ENCODE results near the gene PYHIN1.

PYHIN1 gene

DNA sequence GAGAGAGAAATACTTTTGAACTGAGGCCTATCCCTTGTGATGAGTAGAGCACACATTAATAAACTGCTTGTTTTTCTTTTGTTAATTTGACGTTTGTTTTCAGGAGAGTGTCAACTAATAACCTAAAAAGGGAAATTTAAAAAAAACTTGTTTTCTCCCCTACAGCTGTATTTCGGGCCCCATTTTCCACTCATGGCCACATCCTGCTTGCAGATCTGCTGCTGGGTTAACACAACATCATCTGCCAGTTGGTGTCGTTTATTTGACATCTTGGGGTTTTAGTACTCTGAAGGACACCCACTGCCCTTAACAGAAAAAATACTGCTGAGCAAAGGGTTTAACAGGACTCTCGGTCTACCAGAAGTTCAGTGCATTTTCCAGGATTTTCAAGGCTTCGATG is 848 bp upstream of the PYHIN1 start:
- H3K4me3 ChIP-seq (ENCODE audit: low read depth, low read length): no peak overlapping the region
- TF ChIP-seq, protein P1, sequence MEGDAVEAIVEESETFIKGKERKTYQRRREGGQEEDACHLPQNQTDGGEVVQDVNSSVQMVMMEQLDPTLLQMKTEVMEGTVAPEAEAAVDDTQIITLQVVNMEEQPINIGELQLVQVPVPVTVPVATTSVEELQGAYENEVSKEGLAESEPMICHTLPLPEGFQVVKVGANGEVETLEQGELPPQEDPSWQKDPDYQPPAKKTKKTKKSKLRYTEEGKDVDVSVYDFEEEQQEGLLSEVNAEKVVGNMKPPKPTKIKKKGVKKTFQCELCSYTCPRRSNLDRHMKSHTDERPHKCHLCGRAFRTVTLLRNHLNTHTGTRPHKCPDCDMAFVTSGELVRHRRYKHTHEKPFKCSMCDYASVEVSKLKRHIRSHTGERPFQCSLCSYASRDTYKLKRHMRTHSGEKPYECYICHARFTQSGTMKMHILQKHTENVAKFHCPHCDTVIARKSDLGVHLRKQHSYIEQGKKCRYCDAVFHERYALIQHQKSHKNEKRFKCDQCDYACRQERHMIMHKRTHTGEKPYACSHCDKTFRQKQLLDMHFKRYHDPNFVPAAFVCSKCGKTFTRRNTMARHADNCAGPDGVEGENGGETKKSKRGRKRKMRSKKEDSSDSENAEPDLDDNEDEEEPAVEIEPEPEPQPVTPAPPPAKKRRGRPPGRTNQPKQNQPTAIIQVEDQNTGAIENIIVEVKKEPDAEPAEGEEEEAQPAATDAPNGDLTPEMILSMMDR (IDR thresholded peaks at IDR 0.05; ENCODE audit: low read depth, low read length, missing control alignments): no peak
- no peak for DNase-seq (ENCODE audit: low read depth)
- in situ Hi-C loops (cut with HindIII; ENCODE audit: low sequenced_read_pairs): no loop called here

DNA sequence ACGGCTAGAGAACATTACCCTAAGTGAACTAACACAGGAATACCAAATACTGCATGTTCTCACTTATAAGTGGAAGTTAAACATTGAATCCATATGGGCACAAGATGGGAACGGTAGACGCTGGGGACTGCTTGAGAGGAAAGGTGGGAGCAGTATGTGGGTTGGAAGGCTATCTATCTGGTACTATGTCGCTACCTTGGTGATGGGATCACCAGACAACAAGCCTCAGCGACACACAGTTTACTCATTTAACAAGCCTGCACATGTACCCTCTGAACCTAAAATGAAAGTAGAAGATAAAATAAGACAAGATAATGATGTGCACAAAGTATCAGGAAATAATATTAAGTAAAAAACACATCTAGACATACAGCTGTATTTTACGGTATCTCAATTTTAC is 819 bp downstream of the PYHIN1 start:
- no peak overlapping the region for H3K4me3 ChIP-seq (ENCODE audit: low read depth, low read length)
- DNase-seq (ENCODE audit: low read depth): no peak
- TF ChIP-seq, protein P1 (IDR thresholded peaks at IDR 0.05; ENCODE audit: low read depth, low read length, missing control alignments): no peak
- in situ Hi-C loops (cut with HindIII; ENCODE audit: low sequenced_read_pairs): no loop called here

DNA sequence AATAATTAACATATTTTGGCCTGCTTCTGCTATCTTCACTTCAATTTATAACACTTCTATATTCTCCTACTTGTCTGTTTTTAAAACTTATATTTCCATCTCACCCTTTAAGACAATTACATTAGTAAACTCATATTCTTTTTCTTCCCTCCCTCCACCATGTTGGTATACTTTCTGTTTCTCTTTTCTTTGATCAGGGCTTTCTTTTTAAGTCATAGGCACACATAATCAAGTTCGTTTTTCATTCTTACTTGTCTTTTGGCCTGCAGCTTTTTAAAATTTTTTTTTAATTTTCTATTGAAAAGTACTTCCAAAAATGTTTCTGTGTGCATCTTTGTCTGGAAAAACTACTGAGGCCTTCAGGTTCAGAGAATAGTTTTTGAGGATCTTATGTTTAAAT is 2.3 kb downstream of the PYHIN1 start:
- in situ Hi-C loops (cut with HindIII; ENCODE audit: low sequenced_read_pairs): no loop called here
- TF ChIP-seq, protein P1 (IDR thresholded peaks at IDR 0.05; ENCODE audit: low read depth, low read length, missing control alignments): no peak
- no peak for DNase-seq (ENCODE audit: low read depth)
- no peak overlapping the region for H3K4me3 ChIP-seq (ENCODE audit: low read depth, low read length)

DNA sequence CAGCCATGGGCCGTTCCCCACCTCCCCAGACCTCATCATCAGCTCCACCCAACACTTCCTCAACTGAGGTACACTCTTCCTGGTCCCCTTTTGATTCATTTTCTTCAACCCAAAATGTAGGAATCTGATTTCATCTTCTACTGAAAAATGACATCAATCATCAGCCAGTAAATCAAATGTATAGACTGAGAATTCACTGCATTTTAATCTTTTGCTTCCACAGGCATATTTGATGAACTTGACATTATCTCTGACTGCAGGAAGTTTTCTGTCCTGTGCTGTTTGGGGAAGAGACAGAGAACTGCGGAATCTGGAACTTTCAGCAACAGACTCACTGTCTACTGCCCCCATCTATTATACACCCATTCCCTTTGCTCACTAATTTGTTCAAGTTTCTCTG is 7.8 kb downstream of the PYHIN1 start:
- TF ChIP-seq, protein P1 (IDR thresholded peaks at IDR 0.05; ENCODE audit: low read depth, low read length, missing control alignments): no peak
- in situ Hi-C loops (cut with HindIII; ENCODE audit: low sequenced_read_pairs): no loop called here
- no peak overlapping the region for H3K4me3 ChIP-seq (ENCODE audit: low read depth, low read length)
- DNase-seq (ENCODE audit: low read depth): no peak

DNA sequence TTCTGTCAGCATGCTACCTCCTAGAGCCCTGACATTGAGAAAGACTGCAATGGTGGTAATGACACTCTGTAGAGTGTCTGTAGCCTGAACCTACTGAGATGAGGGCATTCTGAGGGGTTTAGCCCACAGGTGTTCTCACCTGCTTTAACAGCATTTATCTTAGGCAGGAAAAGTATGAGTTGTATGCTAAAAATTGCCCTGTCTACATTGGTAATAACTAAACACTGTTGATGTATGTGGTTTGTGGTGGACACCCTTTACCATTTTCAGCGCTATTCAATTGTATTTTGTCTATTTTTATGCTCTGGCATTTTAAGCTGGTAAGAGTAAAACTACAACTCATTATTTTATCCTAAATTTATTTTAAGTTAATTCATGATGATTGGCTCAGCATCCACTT is 10.0 kb downstream of the PYHIN1 start:
- in situ Hi-C loops (cut with HindIII; ENCODE audit: low sequenced_read_pairs): no loop called here
- H3K4me3 ChIP-seq (ENCODE audit: low read depth, low read length): no peak overlapping the region
- TF ChIP-seq, protein P1 (IDR thresholded peaks at IDR 0.05; ENCODE audit: low read depth, low read length, missing control alignments): no peak
- DNase-seq (ENCODE audit: low read depth): no peak

DNA sequence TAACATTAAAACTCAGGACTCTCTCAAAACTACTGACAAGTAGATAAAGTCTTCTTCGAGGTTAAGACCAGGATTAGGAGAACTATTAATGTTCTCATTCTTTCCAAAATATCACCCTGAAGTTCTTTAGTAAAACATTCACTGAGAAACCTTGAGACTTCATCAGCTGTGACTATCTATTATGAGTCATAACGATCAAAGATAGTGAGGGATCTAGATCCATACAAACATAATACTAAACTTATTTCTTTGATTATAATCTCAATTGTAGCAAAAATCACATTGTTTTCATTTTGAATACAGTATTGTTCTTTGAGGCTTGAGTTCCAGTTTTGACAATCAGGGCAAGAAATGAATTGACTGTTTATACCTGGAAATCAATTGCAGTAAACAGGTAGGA is 11.1 kb downstream of the PYHIN1 start:
- H3K4me3 ChIP-seq (ENCODE audit: low read depth, low read length): no peak overlapping the region
- no peak for DNase-seq (ENCODE audit: low read depth)
- in situ Hi-C loops (cut with HindIII; ENCODE audit: low sequenced_read_pairs): no loop called here
- TF ChIP-seq, protein P1 (IDR thresholded peaks at IDR 0.05; ENCODE audit: low read depth, low read length, missing control alignments): no peak

DNA sequence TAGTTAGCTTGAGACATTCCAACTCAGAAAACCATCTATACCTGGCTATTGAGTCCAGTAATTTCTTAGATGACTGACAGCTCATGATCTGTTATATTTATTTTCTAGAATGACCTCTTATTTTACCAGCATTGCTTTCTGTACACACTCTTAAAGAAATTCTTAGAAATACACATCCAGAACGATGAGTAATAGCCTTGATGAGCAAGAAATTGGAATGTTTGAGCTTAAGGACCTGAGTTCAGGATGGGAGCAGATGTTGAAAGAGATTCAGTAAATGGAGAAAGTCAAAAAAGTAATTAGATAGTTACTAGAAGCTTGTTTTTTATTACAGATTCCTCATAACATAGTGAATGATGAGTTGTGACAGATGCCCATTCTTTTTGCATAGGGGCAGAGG is 11.7 kb downstream of the PYHIN1 start:
- no peak for DNase-seq (ENCODE audit: low read depth)
- in situ Hi-C loops (cut with HindIII; ENCODE audit: low sequenced_read_pairs): no loop called here
- H3K4me3 ChIP-seq (ENCODE audit: low read depth, low read length): no peak overlapping the region
- TF ChIP-seq, protein P1 (IDR thresholded peaks at IDR 0.05; ENCODE audit: low read depth, low read length, missing control alignments): no peak
